Activated naive CD8-positive, alpha-beta T cell treated with anti-CD3 and anti-CD28 coated beads, Interleukin-2, amount 50 U/mL, for 24 hours (primary cell): ENCODE results near the gene TM9SF4.

Experiments
- ATAC-seq: fragments of 150-1000 bp; cut with Tn5 transposase; one replicate; pipeline ENCODE4 v1.10.0; 2021
- DNase-seq: peaks from one replicate; pipeline ENCODE4 v3.0.0; 2021
- H3K27ac Mint-ChIP-seq: one replicate; pipeline ENCODE4 v1.8.0; 2021; ENCODE audit warnings: mild to moderate bottlenecking, mixed read lengths
- H3K27me3 Mint-ChIP-seq: one replicate; pipeline ENCODE4 v1.8.0; 2021; ENCODE audit warnings: mixed read lengths
- H3K36me3 Mint-ChIP-seq: one replicate; pipeline ENCODE4 v1.8.0; 2021; ENCODE audit warnings: low read depth, mixed read lengths
- H3K4me1 Mint-ChIP-seq: one replicate; pipeline ENCODE4 v1.8.0; 2021; ENCODE audit warnings: mixed read lengths
- H3K4me3 Mint-ChIP-seq: one replicate; pipeline ENCODE4 v1.8.0; 2021; ENCODE audit warnings: mild to moderate bottlenecking, moderate library complexity, mixed read lengths
- H3K9me3 Mint-ChIP-seq: one replicate; pipeline ENCODE4 v1.8.0; 2021; ENCODE audit warnings: mixed read lengths

The TM9SF4 gene

DNA sequence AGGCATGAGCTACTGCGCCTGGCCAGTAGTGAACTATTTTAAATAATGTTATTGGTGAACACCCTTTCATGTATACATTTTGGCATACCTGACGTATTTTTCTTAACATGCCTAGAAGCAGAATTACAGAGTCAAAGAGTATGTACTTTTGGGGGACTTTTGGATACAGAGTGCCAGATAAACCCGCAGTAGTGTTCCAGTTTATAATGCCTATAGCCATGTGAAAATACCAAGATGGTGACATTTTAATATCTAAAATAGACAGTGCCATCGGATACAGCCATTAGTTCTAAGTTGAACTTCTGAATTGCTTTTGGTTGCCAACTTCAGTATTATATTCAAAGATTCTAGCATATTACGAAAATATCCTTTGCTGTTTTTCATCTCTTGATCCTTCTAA lies 20.3 kb downstream of the TM9SF4 start:
- Mint-ChIP-seq H3K4me1 (peaks cover 9% of the 10 kb centered on the region), H3K4me3 (no peak overlapping the region), H3K27ac (no peak overlapping the region), H3K9me3 (no peaks in the 10 kb centered on the region), H3K27me3 (no peaks in the 10 kb centered on the region), H3K36me3 (peaks cover 15% of the 10 kb centered on the region)
- no peak for DNase-seq
- ATAC-seq: no peak

DNA sequence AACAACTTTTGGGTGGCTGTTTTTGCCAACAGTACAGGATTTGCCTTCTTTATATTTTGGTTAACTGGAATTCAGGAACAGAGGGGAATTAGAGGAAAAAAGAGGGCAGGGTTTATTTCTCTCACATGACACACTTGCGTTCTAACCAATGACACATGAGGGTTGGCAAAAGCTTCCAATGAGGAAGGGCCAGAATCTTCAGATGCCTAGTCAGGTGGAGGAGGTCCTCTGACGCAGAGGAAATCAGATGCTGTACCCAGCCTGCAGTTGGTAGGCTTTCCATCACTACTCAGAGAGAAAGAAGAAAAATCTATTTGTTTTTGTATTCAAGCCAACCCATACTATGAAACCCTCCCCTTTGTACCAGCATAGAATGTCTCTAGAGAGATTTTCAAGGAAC lies 20.8 kb downstream of the TM9SF4 start:
- Mint-ChIP-seq H3K9me3 (no peaks in the 10 kb centered on the region), H3K36me3 (peaks cover 17% of the 10 kb centered on the region), H3K4me3 (no peak overlapping the region), H3K27me3 (no peaks in the 10 kb centered on the region), H3K4me1 (peaks cover 9% of the 10 kb centered on the region), H3K27ac (no peak overlapping the region)
- DNase-seq: no peak
- no peak for ATAC-seq

DNA sequence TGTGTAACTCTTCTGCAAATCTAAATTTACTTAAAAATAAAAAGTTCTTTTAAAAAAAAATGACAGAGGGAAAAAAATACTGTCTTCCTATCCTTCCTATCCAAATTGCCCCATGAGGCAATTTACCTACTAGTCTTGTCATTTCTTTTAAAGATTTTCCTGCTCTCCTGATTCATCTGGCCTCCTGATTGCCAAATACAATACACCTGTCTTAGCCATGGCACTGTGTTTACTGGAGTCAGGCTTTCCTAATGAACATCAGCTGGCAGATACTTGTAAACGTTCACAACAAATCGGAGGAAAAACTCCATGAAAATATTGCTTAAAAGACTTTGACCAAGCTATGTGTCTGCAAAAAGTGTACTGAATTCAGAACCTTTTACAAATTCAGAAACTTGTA lies 21.5 kb downstream of the TM9SF4 start:
- Mint-ChIP-seq H3K4me3 (no peak overlapping the region), H3K27me3 (no peaks in the 10 kb centered on the region), H3K9me3 (no peaks in the 10 kb centered on the region), H3K4me1 (peaks cover 9% of the 10 kb centered on the region), H3K27ac (peak overlapping the region; percentile 4), H3K36me3 (peaks cover 21% of the 10 kb centered on the region)
- ATAC-seq (no peak), DNase-seq (no peak)

DNA sequence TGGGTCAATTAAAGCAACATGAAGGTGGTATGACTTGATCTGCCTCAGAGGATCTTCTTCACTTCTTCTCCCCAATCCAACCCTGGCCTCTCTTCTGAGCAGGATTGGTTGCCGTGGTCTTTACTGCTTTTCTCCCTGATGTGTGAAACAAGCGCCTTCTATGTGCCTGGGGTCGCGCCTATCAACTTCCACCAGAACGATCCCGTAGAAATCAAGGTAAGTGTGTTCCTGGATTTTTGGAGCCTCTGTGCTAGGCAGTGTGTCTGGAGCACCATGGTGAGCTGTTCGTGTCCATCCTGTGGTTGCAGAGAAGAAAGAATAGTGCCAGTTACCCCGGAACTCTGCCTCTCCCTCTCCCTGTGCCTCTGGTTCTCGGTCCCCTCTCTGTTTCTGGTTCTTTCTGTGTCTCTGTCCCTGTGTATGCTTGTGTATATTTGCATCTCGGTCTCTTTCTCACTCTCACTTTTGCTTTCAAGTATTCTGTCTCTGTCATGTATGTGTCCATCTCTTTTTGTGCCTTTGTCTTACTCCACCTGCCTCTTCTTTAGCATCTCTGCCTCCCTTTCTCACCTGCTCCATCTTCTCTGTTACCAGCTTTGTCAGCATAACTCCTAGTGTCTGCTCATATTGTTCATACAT lies 23.5 kb downstream of the TM9SF4 start:
- H3K4me3 Mint-ChIP-seq: no peak overlapping the region
- ATAC-seq: no peak
- H3K36me3 Mint-ChIP-seq: peaks cover 26% of the 10 kb centered on the region
- H3K9me3 Mint-ChIP-seq: no peaks in the 10 kb centered on the region
- DNase-seq: no peak
- H3K27me3 Mint-ChIP-seq: no peaks in the 10 kb centered on the region
- peaks cover 9% of the 10 kb centered on the region for H3K4me1 Mint-ChIP-seq
- H3K27ac Mint-ChIP-seq: no peak overlapping the region

DNA sequence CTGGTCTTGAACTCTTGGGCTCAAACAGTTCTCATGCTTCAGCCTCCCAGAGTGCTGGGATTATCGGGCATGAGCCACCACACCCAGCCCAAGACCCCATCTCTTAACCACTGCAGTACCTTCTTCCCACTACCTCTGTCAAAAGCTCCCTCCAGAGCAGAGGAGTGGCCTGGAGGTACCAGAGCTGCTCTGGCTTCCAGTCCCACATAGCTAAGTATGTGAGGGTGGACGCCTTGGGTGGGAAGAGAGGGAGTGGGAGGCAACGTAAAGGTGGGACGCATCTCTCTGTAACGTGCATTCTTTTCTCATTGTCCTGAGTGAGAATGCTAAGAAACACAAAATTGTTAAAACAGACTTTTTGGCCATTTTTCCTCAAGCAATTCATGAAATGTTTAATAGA lies 24.5 kb downstream of the TM9SF4 start:
- Mint-ChIP-seq H3K9me3 (no peaks in the 10 kb centered on the region), H3K4me3 (no peak overlapping the region), H3K27me3 (no peaks in the 10 kb centered on the region), H3K36me3 (peaks cover 27% of the 10 kb centered on the region), H3K27ac (no peak overlapping the region), H3K4me1 (peaks cover 9% of the 10 kb centered on the region)
- no peak for ATAC-seq
- no peak for DNase-seq

DNA sequence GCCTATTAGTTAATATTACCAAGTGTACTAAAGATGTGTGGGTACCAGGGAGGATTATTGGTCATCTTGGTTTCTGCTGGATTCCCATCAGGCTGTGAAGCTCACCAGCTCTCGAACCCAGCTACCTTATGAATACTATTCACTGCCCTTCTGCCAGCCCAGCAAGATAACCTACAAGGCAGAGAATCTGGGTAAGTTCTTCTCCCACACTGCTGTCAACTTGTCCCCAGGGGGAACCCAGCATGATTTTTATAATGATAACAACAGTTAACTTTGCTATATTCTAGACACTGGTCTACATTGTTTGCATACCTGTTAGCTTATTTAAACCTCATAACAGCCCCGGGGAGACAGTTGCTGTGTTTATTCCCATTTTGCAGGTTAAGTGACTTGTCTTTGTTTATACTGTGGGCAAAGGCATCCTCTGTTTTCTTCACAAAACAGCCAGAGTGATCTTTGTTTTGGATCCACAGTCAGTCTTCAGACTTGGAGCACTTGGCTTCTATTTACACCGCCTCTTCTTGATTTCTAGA lies 26.5 kb downstream of the TM9SF4 start:
- H3K27me3 Mint-ChIP-seq: no peaks in the 10 kb centered on the region
- H3K36me3 Mint-ChIP-seq: peaks cover 45% of the 10 kb centered on the region
- no peaks in the 10 kb centered on the region for H3K9me3 Mint-ChIP-seq
- no peak for ATAC-seq
- no peak for DNase-seq
- peaks cover 8% of the 10 kb centered on the region for H3K4me1 Mint-ChIP-seq
- no peak overlapping the region for H3K4me3 Mint-ChIP-seq
- no peak overlapping the region for H3K27ac Mint-ChIP-seq

DNA sequence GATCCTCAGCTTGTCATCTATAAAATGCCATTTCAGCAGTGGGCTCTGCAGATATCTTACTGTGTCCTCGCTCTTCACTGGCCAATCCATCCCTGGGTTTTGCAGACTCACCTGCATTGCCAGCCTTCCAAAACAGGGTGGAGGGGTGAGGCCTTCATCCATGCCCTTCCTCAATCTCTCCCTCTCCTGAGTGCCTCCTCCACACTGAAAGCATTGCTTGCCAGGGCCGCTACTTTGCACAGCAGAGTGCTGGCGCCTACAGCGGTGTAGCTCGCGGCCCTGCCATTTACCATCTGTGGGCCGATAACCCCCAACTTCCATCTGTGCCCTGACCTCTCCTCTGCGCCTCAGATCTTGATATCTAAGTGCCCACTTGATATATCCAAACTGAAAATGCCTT lies 29.4 kb downstream of the TM9SF4 start:
- Mint-ChIP-seq H3K4me1 (no peaks in the 10 kb centered on the region), H3K27me3 (no peaks in the 10 kb centered on the region), H3K4me3 (no peak overlapping the region), H3K36me3 (peaks cover 54% of the 10 kb centered on the region), H3K27ac (no peak overlapping the region), H3K9me3 (no peaks in the 10 kb centered on the region)
- no peak for DNase-seq
- ATAC-seq: no peak

DNA sequence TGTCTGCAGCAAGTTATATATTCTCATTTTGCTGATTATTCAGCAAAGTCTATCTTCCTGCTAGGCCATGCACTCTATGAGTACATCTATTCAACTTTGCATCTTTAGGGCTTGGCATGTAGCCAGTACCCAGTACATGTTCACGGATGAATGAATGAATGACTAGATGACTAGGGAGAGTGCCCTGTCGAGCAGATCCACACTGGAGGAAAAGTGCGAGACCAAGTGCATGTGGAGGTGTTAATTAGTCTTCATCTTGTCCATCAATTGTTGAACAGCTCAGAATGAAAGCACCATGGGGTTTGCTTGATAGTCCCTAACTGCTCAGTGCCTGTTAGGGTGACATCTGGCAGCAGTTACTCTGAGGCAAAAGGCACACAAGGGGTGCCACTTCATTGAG lies 30.4 kb downstream of the TM9SF4 start:
- Mint-ChIP-seq H3K27ac (no peak overlapping the region), H3K9me3 (no peaks in the 10 kb centered on the region), H3K36me3 (peaks cover 60% of the 10 kb centered on the region), H3K4me1 (no peaks in the 10 kb centered on the region), H3K4me3 (no peak overlapping the region), H3K27me3 (no peaks in the 10 kb centered on the region)
- DNase-seq (no peak), ATAC-seq (no peak)

DNA sequence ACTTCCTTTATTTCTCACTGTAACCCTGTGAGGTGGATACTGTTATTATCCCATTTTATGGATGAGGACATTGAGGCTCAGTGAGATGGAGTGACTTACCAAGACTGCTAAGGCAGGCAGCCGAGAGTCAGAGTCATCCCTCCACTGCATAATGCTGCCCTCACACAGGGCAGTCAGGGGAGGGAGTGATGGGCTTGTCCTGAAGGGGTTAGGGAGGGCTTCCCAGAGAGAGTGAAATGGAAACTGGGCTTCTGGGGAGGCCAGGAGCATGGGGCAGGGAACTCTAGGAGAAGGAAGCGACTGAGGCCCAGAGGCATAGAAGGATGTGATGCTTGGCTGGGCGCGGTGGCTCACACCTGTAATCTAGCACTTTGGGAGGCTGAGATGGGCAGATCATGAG lies 31.1 kb downstream of the TM9SF4 start:
- H3K27ac Mint-ChIP-seq: no peak overlapping the region
- DNase-seq (no peak), ATAC-seq (no peak)
- H3K9me3 Mint-ChIP-seq: no peaks in the 10 kb centered on the region
- H3K27me3 Mint-ChIP-seq: no peaks in the 10 kb centered on the region
- no peak overlapping the region for H3K4me3 Mint-ChIP-seq
- H3K36me3 Mint-ChIP-seq: peaks cover 62% of the 10 kb centered on the region
- no peaks in the 10 kb centered on the region for H3K4me1 Mint-ChIP-seq

DNA sequence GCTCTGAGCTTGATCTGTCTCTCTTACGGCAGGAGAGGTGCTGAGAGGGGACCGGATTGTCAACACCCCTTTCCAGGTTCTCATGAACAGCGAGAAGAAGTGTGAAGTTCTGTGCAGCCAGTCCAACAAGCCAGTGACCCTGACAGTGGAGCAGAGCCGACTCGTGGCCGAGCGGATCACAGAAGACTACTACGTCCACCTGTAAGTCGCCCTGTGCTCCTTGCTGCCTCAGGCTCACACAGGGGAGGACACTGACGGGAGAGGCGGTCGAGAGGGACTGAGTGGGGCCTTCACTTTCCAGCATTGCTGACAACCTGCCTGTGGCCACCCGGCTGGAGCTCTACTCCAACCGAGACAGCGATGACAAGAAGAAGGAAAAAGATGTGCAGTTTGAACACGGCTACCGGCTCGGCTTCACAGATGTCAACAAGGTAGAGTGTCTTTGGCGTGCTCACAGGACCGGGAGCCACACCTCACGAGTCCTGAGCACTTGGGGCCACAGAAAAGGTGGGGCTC lies 32.0 kb downstream of the TM9SF4 start:
- ATAC-seq: no peak
- Mint-ChIP-seq H3K36me3 (peaks cover 64% of the 10 kb centered on the region), H3K4me1 (no peaks in the 10 kb centered on the region), H3K4me3 (no peak overlapping the region), H3K27me3 (no peaks in the 10 kb centered on the region), H3K27ac (no peak overlapping the region), H3K9me3 (no peaks in the 10 kb centered on the region)
- DNase-seq: no peak

DNA sequence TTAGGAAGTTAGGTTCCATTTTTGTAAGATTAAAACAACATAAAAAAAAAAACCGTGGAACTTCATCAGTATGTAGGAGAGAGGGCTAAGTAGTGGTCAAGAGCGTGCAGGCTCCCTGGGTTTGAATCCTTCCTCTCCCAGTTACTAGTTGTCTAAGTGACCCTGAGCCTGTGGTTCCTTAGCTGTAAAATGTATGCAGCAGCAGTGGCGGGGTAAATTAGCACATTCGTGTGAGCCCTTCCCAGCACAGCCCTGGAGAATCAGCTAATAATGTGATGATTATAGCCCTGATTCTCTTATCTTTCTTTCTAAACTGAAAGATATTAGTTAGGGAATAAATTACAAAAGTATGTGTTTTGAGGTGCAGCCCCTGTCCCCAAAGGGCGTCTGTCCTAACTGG lies 32.6 kb downstream of the TM9SF4 start:
- H3K27me3 Mint-ChIP-seq: no peaks in the 10 kb centered on the region
- no peaks in the 10 kb centered on the region for H3K4me1 Mint-ChIP-seq
- H3K27ac Mint-ChIP-seq: no peak overlapping the region
- ATAC-seq (no peak), DNase-seq (no peak)
- H3K4me3 Mint-ChIP-seq: no peak overlapping the region
- H3K9me3 Mint-ChIP-seq: no peaks in the 10 kb centered on the region
- peaks cover 65% of the 10 kb centered on the region for H3K36me3 Mint-ChIP-seq

DNA sequence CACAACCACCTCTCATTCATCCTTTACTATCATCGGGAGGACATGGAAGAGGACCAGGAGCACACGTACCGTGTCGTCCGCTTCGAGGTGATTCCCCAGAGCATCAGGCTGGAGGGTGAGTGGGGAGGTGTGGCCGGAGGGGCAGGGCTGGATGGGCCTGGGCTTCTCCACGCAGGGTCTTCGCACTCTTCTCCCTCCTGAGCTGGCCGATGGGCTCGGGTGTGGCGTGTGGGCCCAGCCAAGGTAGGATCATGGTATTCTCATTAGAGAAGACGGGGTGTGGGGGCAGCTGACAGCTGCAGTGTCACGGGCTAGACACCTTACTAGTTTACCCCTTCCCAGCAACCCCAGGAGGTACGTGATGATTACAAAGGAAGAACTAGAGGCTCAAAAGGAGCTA lies 33.5 kb downstream of the TM9SF4 start:
- no peak overlapping the region for H3K4me3 Mint-ChIP-seq
- no peaks in the 10 kb centered on the region for H3K27me3 Mint-ChIP-seq
- DNase-seq (no peak), ATAC-seq (no peak)
- peaks cover 63% of the 10 kb centered on the region for H3K36me3 Mint-ChIP-seq
- no peaks in the 10 kb centered on the region for H3K4me1 Mint-ChIP-seq
- no peak overlapping the region for H3K27ac Mint-ChIP-seq
- H3K9me3 Mint-ChIP-seq: no peaks in the 10 kb centered on the region

DNA sequence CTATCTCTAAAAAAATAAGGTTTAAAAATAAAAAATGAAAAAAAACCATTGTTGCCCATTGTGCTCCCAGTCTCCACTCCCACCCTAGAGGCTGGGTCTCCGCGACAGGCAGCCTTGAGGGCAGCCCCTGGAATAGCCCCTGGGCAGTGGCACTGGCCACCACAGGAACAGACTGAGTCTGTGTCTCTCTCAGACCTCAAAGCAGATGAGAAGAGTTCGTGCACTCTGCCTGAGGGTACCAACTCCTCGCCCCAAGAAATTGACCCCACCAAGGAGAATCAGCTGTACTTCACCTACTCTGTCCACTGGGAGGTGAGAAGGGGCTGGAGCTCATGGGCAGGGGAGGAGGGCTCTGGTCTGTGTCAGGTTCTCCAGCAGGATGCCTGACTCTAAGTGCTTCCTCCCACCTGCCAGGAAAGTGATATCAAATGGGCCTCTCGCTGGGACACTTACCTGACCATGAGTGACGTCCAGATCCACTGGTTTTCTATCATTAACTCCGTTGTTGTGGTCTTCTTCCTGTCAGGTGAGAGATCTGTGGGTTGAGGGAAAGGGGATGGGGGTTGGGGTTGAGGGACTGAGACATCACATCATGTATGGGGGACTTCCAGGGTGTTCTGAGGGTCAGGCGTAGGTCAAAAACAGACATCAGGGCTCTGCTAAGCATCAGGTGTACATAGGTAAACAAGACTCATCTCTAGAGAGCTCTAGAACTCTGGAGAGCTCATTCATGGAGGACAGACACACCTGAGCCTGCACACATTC lies 35.6 kb downstream of the TM9SF4 start:
- peak overlapping the region; percentile 21 for H3K27ac Mint-ChIP-seq

DNA sequence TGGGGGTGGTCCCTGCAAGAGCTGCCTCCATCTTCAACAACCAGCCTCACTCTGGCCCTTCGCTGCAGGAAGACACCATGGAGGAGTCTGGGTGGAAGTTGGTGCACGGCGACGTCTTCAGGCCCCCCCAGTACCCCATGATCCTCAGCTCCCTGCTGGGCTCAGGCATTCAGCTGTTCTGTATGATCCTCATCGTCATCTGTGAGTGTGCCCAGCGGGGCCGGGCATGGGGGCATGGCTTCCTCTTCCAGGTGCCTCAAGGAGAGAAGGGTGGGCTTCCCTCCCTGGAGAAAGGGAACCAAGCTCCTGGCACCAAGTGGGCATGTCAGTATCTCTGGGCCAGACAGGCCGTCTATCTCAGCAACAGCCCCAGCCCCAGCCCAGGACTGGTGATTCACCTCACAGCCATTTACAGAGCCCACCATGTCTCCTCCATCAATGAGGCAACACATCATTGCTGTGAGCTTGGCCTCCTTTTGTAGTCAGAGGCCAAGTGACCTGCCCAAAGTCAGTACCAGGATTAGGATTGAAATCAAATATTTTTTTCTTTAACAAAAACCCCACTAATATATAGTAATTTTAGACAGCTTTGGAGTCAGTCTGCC lies 40.2 kb downstream of the TM9SF4 start:
- no peak for ATAC-seq
- no peak for DNase-seq
- Mint-ChIP-seq H3K27me3 (no peaks in the 10 kb centered on the region), H3K9me3 (no peaks in the 10 kb centered on the region), H3K4me1 (no peaks in the 10 kb centered on the region), H3K36me3 (peaks cover 52% of the 10 kb centered on the region), H3K27ac (no peak overlapping the region), H3K4me3 (no peak overlapping the region)

More for the DNA sequence above, 35.6 kb downstream of the TM9SF4 start:
- Mint-ChIP-seq H3K4me1 (no peaks in the 10 kb centered on the region), H3K9me3 (no peaks in the 10 kb centered on the region), H3K27me3 (no peaks in the 10 kb centered on the region), H3K36me3 (peaks cover 65% of the 10 kb centered on the region), H3K4me3 (no peak overlapping the region)
- no peak for ATAC-seq
- DNase-seq: no peak

DNA sequence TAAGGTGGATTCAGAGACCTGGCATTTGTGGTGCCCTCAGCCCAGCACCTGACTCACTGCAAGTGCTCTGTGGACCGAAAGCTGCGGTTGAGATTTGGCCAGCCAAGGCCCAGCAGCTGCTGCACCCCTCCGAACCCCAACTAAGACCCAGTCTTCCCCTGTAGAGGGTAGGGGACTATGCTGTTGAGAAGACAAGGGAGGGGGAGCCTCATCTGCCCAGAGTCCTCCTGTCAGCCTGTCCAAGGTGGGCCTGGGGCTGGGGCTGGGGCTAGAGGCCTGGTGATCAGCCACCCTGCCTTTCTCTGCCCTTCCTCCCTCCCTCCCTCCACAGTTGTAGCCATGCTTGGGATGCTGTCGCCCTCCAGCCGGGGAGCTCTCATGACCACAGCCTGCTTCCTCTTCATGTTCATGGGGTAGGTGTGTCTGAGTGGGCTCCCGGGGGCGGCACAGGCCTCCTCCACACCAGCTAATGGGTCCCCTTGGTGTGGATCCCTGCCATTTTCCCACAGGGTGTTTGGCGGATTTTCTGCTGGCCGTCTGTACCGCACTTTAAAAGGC lies 40.9 kb downstream of the TM9SF4 start:
- Mint-ChIP-seq H3K9me3 (no peaks in the 10 kb centered on the region), H3K4me3 (no peak overlapping the region), H3K36me3 (peaks cover 51% of the 10 kb centered on the region), H3K4me1 (peaks cover 3% of the 10 kb centered on the region), H3K27ac (no peak overlapping the region), H3K27me3 (no peaks in the 10 kb centered on the region)
- ATAC-seq (peak; percentile 18), DNase-seq (no peak)
